ENCODE measurements around the gene RASSF7.

RASSF7 gene

GRCh38 chr11:586376-587316, 25.9 kb downstream of the RASSF7 start:
- DNase-seq (ENCODE audit: low read depth), result no peak

DNA sequence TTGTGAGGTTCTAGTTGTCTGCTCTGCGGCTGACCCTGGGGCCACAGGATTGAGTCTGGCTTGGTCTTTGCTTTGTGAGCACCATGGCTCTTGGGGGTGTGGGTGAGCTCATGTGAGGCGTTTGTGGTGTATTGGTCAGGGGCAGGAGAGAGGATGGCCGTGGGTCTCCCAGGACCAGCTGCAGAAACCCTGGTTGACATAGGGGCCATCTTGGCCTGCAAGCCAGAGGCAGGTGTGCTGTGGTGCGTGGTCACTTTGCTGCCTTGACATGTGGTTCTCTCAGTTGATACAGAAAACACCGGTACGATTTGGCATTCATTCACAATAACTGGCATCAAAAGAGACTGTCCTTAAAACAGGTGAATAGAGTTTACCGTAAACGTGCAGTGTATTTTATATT, 26.8 kb downstream of the RASSF7 start:
- DNase-seq (ENCODE audit: low read depth), result no peak

DNA sequence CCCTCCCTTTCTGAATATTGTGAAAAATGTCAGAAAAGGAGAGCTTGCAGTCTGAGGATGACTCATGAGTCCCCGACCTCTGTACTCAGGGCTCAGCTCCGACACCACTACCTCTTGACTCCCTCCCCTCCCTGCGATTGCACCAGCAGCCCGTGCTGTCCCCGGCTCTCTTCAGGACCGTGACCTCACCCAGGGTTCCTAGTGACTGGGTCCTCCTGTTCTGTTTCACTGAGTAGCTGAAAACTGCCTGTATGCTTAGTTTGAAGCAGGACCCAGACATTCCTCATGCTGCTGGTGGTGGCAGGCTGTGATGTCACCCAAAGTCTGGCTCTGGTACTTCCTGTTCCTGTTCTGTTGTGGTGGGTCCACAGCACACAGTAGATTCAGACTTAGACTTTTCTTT, 27.2 kb downstream of the RASSF7 start:
- no peak for DNase-seq (ENCODE audit: low read depth)

- no peak for DNase-seq (ENCODE audit: low read depth)
Measured at GRCh38 chr11:589798-590197, 29.0 kb downstream of the RASSF7 start.

- DNase-seq (ENCODE audit: low read depth), result no peak
Measured at GRCh38 chr11:590997-591396, 30.2 kb downstream of the RASSF7 start.

GRCh38 chr11:592501-592900, 31.7 kb downstream of the RASSF7 start:
- no peak for DNase-seq (ENCODE audit: low read depth)

DNA sequence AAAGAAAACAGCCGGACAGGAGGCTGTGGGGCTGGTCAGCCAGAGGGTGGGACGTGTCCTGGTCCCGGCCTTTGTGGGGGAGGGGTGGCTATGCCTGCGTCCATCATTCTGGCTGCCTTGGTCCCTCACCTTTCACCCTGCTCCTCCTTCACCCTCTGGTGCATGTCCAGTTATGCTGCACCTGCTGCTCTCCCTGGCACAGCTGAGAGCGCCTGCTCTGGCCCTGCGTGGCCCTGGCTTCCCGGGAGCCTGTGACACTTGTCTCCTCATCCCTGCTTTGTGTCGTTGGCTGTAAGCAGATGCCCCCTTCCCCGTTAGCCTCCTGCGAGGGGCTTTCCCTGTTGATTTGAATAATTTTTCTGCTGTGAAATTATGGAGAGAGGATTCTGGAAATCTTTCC, 32.1 kb downstream of the RASSF7 start:
- no peak for DNase-seq (ENCODE audit: low read depth)

GRCh38 chr11:593347-593746, 32.6 kb downstream of the RASSF7 start:
- no peak for DNase-seq (ENCODE audit: low read depth)

- no peak for DNase-seq (ENCODE audit: low read depth)
Measured at GRCh38 chr11:595400-595799, 34.6 kb downstream of the RASSF7 start.

DNA sequence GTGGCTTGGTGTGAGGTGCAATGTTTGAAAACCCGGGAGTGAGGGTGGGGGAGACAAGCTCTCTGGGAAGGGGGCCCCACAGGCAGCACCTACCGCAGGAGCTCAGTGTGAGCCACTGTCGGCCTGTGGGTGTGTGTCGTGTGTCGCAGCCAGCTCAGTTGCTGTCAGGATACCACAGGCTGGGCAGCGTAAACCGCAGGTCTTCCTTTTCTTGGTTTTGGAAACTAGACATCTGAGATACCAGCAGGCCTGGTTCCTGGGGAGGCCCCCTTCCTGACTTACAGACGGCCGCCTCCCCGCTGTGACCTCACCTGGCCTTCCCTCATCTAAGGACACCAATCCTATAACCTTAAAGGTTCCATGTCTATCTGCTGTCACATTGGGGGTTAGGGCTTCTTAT, 35.6 kb downstream of the RASSF7 start:
- DNase-seq (ENCODE audit: low read depth), result no peak

DNA sequence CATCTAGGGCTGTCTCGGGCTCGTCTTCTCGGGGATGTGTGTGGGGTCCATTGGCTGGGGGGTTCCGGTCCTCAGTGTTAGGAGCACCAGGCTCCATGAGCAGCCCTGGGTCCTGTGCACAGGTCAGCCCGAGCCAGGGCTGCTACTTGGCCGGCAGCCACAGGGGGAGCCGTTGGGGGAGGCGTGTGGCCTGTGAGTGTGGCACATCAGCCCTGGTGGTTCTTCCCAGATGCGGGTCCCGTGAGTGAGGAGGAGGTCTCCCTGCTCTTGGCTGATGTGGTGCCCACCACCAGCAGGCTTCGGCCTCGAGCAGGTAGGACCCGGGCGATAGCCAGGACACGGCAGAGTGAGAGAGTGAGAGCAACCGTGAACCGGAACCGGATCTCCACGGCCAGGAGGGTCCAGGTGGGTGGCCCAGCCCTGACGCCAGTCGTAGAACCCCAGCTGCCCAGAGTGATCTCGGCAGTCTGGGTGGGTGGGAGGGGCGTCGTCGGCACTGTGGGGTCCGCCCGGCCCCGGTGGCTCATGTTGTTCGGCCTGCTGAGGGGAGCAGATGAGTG, 36.5 kb downstream of the RASSF7 start:
- no peak for DNase-seq (ENCODE audit: low read depth)

DNA sequence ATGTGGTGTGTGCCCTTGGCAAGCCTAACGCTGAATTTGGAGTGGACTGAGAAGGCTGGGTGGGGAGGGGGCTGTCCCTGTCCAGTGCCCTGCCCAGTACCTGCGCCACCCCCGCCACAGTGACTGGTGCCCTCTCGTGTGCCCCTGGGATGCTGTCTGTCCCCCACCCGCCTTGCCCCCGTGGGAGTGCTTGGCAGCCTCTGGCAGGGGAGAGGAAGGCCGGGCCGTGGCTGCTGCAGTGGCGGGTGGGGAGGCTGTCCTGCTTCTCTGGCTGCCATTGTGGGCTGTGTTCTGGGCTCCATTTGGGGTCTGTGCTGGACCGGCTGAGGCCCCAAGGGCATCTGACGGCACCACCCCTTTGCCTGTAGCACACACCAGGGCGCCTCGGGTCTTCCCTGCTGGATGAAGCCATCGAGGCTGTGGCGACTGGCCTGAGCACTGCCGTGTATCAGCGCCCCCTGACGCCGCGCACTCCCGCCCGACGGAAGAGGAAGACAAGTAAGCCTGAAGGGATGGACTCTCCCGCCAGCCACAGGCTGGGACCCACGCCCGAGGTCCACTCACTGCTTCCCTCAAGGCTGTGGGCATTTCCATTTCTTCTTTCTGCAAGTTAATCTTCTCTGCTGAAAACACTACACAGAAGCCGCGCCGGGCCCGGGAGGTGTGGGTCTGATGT, 37.4 kb downstream of the RASSF7 start:
- no peak for DNase-seq (ENCODE audit: low read depth)

DNA sequence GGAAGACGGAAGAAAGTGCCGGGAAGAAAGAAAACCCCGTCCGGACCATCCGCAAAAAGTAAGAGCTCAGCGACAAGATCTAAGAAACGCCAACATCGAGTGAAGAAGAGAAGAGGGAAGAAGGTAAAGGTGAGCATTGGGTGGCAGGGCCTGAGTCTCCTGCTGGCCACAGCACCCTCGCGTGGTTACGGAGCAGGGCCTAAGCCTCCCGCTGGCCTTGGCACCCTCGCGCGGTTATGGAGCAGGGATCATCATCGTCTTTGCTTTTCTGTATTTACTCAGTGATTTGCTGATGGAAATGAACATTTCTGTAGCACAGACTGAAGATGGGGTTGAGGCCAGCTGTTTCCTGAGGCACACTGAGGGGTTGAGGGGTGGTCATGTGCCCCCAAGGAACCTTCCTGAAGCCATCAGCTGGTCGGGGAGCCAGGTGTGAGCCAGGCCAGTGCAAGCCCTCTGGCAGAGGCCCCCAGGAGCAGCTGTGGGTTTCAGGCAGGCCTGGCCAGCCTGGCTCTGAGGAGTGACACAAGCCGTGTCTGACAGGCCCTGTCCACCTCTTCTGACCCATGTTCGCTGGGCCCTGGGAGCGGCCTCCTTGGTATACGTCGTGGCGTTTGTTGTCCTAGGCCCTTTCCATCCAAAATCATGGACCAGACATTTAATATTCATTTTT, 40.9 kb downstream of the RASSF7 start:
- DNase-seq (ENCODE audit: low read depth), result no peak

GRCh38 chr11:603154-603553, 42.4 kb downstream of the RASSF7 start:
- DNase-seq (ENCODE audit: low read depth), result no peak

- no peak for DNase-seq (ENCODE audit: low read depth)
Measured at GRCh38 chr11:605286-606129, 44.7 kb downstream of the RASSF7 start.

DNA sequence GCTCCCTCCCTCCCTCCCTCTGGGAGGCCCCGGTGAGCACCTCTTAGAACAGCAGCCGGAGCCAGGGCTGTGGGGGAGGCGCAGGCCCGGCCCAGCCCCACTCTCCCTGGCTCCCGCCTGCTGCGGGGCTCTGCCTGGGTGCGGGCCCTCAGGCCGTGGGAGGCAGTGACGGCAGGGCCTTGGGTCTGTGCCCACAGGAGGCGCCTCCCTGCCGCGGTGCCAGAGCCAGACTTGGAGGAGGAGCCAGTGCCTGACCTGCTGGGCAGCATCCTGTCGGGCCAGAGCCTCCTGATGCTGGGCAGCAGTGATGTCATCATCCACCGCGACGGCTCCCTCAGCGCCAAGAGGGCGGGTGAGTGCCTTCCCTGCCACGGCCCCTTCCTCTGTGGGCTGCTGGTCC, 45.5 kb downstream of the RASSF7 start:
- DNase-seq (ENCODE audit: low read depth), result no peak

DNA sequence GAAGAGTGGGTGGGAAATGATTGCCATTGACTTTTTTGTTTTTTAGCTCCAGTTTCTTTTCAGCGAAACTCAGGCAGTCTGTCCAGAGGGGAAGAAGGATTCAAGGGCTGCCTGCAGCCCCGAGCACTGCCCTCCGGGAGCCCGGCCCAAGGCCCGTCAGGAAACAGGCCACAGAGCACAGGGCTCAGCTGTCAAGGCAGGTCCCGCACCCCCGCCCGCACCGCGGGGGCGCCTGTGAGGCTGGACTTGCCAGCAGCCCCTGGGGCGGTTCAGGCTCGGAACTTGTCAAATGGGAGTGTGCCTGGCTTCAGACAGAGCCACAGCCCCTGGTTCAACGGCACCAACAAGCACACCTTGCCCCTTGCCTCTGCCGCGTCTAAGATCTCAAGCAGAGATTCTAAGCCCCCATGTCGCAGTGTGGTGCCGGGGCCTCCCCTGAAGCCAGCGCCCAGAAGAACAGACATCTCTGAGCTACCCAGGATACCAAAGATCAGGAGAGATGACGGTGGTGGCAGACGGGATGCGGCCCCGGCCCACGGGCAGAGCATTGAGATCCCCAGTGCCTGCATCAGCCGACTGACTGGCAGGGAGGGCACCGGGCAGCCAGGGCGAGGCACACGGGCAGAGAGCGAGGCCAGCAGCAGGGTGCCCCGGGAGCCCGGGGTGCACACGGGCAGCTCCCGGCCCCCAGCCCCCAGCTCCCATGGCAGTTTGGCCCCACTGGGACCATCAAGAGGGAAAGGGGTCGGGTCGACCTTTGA, 46.4 kb downstream of the RASSF7 start:
- DNase-seq (ENCODE audit: low read depth), result no peak

DNA sequence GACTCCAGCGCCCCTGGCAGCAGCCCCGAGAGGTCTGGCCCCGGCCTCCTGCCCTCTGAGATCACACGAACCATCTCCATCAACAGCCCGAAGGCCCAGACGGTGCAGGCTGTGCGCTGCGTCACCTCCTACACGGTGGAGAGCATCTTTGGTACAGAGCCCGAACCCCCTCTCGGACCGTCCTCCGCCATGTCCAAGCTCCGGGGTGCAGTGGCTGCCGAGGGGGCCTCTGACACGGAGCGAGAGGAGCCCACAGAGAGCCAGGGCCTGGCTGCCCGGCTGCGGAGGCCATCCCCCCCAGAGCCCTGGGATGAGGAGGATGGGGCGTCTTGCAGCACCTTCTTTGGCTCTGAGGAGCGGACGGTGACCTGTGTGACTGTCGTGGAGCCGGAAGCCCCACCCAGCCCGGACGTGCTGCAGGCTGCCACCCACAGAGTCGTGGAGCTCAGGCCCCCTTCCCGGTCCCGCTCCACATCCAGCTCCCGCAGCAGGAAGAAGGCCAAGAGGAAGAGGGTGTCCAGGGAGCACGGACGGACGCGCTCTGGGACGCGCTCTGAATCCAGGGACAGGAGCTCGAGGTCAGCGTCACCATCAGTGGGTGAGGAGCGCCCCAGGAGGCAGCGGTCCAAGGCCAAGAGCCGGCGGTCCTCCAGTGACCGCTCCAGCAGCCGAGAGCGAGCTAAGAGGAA, 47.3 kb downstream of the RASSF7 start:
- DNase-seq (ENCODE audit: low read depth), result no peak

- no peak for DNase-seq (ENCODE audit: low read depth)
Measured at GRCh38 chr11:608791-609251, 48.1 kb downstream of the RASSF7 start.

DNA sequence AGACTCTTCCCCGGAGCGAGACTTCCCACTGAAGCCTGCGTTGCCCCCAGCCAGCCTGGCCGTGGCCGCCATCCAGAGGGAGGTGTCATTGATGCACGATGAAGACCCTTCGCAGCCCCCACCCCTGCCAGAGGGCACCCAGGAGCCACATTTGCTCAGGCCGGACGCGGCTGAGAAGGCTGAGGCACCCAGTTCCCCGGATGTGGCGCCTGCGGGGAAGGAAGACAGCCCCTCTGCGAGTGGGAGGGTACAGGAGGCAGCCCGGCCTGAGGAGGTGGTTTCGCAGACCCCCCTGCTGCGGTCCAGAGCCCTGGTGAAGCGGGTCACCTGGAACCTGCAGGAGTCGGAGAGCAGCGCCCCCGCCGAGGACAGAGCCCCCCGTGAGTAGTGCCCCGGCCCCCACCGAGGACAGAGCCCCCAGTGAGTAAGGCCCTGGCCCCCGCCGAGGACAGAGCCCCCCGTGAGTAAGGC, 48.6 kb downstream of the RASSF7 start:
- DNase-seq (ENCODE audit: low read depth), result no peak

All from HS-27A (cell line).